IMR-90 (cell line): ENCODE results near the gene IFNAR2. TPM values are rescaled to one million over a fixed set of nuclear protein-coding genes. Genes with fewer than 3 reads are reported as not detected.

Experiments used
- ATAC-seq: fragments of 200-7000 bp; cut with Tn5 transposase; 2 replicates; pipeline ENCODE4 v1.9.1; 2020; ENCODE audit warnings: low read depth, mild to moderate bottlenecking, moderate library complexity
- BruUV-seq: library from RNA; stranded (reverse); fragments of 400-500 nt; replicated peaks from 2 replicates; lab custom pipeline; 2021; lab: Mats Ljungman, UMichigan
- CTCF ChIA-PET: fragments of 300-600 bp; formaldehyde crosslinking; extraction: SDS; loops from one replicate; lab custom pipeline; 2021; ENCODE audit warnings: antibody characterized with exemption; lab: Yijun Ruan, JAX
- POLR2A ChIA-PET: fragments of 300-600 bp; sonication (Branson Sonifier 250); formaldehyde crosslinking; loops from one replicate; lab custom pipeline; 2022; ENCODE audit warnings: antibody characterized with exemption; ENCODE audit not compliant: unreplicated experiment; lab: Charles Lee
- DNase-seq: peaks from one replicate; pipeline ENCODE4 v3.0.0; 2013
- H2AFZ ChIP-seq: replicated peaks from 2 replicates; pipeline ENCODE3; 2013; ENCODE audit warnings: low read length, mild to moderate bottlenecking; ENCODE audit not compliant: poor library complexity
- H2AK5ac ChIP-seq: 2 replicates; pipeline ENCODE4 v1.6.1; 2013; ENCODE audit warnings: low read depth, low read length, inconsistent platforms
- H2AK9ac ChIP-seq: replicated peaks from 2 replicates; pipeline ENCODE3; 2013; ENCODE audit warnings: mild to moderate bottlenecking, low read depth, low read length, moderate library complexity; ENCODE audit not compliant: poor library complexity
- H2BK120ac ChIP-seq: 2 replicates; pipeline ENCODE4 v1.6.1; 2013; ENCODE audit warnings: low read depth, low read length, inconsistent platforms
- H2BK15ac ChIP-seq: 3 replicates; pipeline ENCODE4 v1.6.1; 2013; ENCODE audit warnings: low read depth, low read length, inconsistent platforms
- H2BK20ac ChIP-seq: 2 replicates; pipeline ENCODE4 v1.6.1; 2013; ENCODE audit warnings: low read depth, mild to moderate bottlenecking, inconsistent platforms, low read length, moderate library complexity
- H2BK5ac ChIP-seq: 2 replicates; pipeline ENCODE4 v1.6.1; 2013; ENCODE audit warnings: mild to moderate bottlenecking, low read depth, low read length, inconsistent platforms; ENCODE audit not compliant: poor library complexity, severe bottlenecking
- H3K14ac ChIP-seq: replicated peaks from 2 replicates; pipeline ENCODE4 v1.6.1; 2013; ENCODE audit warnings: low read depth, low read length, inconsistent platforms
- H3K18ac ChIP-seq: 2 replicates; pipeline ENCODE4 v1.6.1; 2013; ENCODE audit warnings: low read depth, low read length, control low read depth
- H3K23ac ChIP-seq: 2 replicates; pipeline ENCODE4 v1.6.1; 2013; ENCODE audit warnings: low read depth, low read length, inconsistent platforms
- H3K27ac ChIP-seq: 2 replicates; pipeline ENCODE4 v1.5.1; 2013; ENCODE audit warnings: mild to moderate bottlenecking, control low read depth, low read length; ENCODE audit not compliant: insufficient read depth
- H3K27me3 ChIP-seq: 2 replicates; pipeline ENCODE4 v1.6.1; 2013; ENCODE audit warnings: low read length; ENCODE audit not compliant: control insufficient read depth, insufficient read depth
- H3K36me3 ChIP-seq: 2 replicates; pipeline ENCODE4 v1.6.1; 2013; ENCODE audit warnings: low read length, mixed read lengths; ENCODE audit not compliant: control insufficient read depth, insufficient read depth
- H3K4ac ChIP-seq: 2 replicates; pipeline ENCODE4 v1.6.1; 2013; ENCODE audit warnings: low read depth, low read length, inconsistent platforms
- H3K4me1 ChIP-seq: 2 replicates; pipeline ENCODE4 v1.6.1; 2013; ENCODE audit warnings: low read length, mixed read lengths; ENCODE audit not compliant: control insufficient read depth, insufficient read depth
- H3K4me2 ChIP-seq: 2 replicates; pipeline ENCODE4 v1.6.1; 2013; ENCODE audit warnings: low read depth, mild to moderate bottlenecking, control low read depth, low read length, moderate library complexity
- H3K4me3 ChIP-seq: 2 replicates; pipeline ENCODE4 v1.5.1; 2013; ENCODE audit warnings: low read depth, mild to moderate bottlenecking, control low read depth, low read length, moderate library complexity; ENCODE audit not compliant: insufficient read depth
- H3K56ac ChIP-seq: 2 replicates; pipeline ENCODE4 v1.6.1; 2013; ENCODE audit warnings: low read length, inconsistent platforms; ENCODE audit not compliant: insufficient read depth; ENCODE audit errors: extremely low read depth
- H3K79me1 ChIP-seq, 2 experiments: 2 replicates each; pipeline ENCODE4 v1.6.1; 2013; ENCODE audit warnings: low read length in 2 of 2, inconsistent platforms in 1 of 2, low read depth in 1 of 2
- H3K9ac ChIP-seq: 2 replicates; pipeline ENCODE4 v1.6.1; 2013; ENCODE audit warnings: low read depth, low read length, control low read depth
- H3K9me1 ChIP-seq: 2 replicates; pipeline ENCODE4 v1.6.1; 2013; ENCODE audit warnings: low read length, inconsistent platforms; ENCODE audit not compliant: insufficient read depth
- H3K9me3 ChIP-seq: 2 replicates; pipeline ENCODE4 v1.6.1; 2013; ENCODE audit warnings: low read length; ENCODE audit not compliant: control insufficient read depth, insufficient read depth
- H4K20me1 ChIP-seq: 2 replicates; pipeline ENCODE4 v1.6.1; 2013; ENCODE audit warnings: low read length, inconsistent platforms; ENCODE audit not compliant: insufficient read depth
- H4K5ac ChIP-seq: 2 replicates; pipeline ENCODE4 v1.6.1; 2013; ENCODE audit warnings: mild to moderate bottlenecking, low read depth, low read length, control low read depth
- H4K8ac ChIP-seq, 2 experiments: 2 replicates each; pipeline ENCODE4 v1.6.1; 2013; ENCODE audit warnings: low read depth in 2 of 2, low read length in 2 of 2, control low read depth in 1 of 2, inconsistent platforms in 1 of 2
- H4K91ac ChIP-seq: 2 replicates; pipeline ENCODE4 v1.6.1; 2013; ENCODE audit warnings: low read depth, low read length, inconsistent platforms; ENCODE audit not compliant: insufficient read depth
- BHLHE40 ChIP-seq: fragments of 150-350 bp; IDR thresholded peaks from 2 replicates; pipeline ENCODE4 v1.6.1; 2016; ENCODE audit warnings: mild to moderate bottlenecking, low read depth, low read length
- FOS ChIP-seq: fragments of 150-350 bp; IDR thresholded peaks from 2 replicates; pipeline ENCODE4 v1.6.1; 2016; ENCODE audit warnings: low read depth, low read length
- MAZ ChIP-seq: IDR thresholded peaks from 2 replicates; pipeline ENCODE4 v1.6.1; 2012; ENCODE audit warnings: low read depth, mild to moderate bottlenecking, low read length, improper control_type of control experiment, moderate library complexity, borderline replicate concordance
- WGBS, 2 experiments: methylation state at CpG; one replicate each; pipeline versions ENCODE4 v1.1.5 to v1.1.7; 2013; ENCODE audit warnings: missing lambda C conversion rate in 2 of 2; ENCODE audit not compliant: insufficient read length in 1 of 2; ENCODE audit errors: extremely low coverage in 2 of 2; 5-methylcytosine and 5-hydroxymethylcytosine counted together
- dilution Hi-C: fragments of 300-500 bp; cut with HindIII; formaldehyde crosslinking; loops from one replicate; pipeline ENCODE4 v1.14.3; 2018; ENCODE audit warnings: low sequenced_read_pairs; ENCODE audit not compliant: unreplicated experiment
- in situ Hi-C: fragments of 300-500 bp; cut with MboI; formaldehyde crosslinking; loops from 3 replicates; pipeline ENCODE4 v1.14.3; 2019; ENCODE audit warnings: low sequenced_read_pairs, inconsistent platforms, mixed read lengths
- intact Hi-C: fragments of 100-400 bp; cut with micrococcal nuclease; formaldehyde crosslinking; loops from 2 replicates; pipeline ENCODE4 v1.10.0; 2022
- polyA plus RNA-seq, 3 experiments: library from polyadenylated mRNA; depleted of rRNA; stranded (reverse); fragments of >200 nt; gene quantifications; 2 replicates each; pipeline ENCODE4 v1.2.3, GENCODE V29; 2012; ENCODE audit warnings: low replicate concordance in 1 of 3
- total RNA-seq: library from RNA; depleted of rRNA; stranded (reverse); fragments of >200 nt; gene quantifications from 2 replicates; pipeline ENCODE4 v1.2.3, GENCODE V29; 2012
- TF ChIP-seq, protein P1 (sequence below): fragments of 150-350 bp; IDR thresholded peaks from 2 replicates; pipeline ENCODE4 v1.6.1; 2016; ENCODE audit warnings: low read depth, mild to moderate bottlenecking, low read length, moderate library complexity, borderline replicate concordance

IFNAR2 gene
- total and polyA plus RNA-seq, 2 of the 4 experiments (the other 2 are of a cell fraction) = 6.3 to 13.9 TPM

DNA sequence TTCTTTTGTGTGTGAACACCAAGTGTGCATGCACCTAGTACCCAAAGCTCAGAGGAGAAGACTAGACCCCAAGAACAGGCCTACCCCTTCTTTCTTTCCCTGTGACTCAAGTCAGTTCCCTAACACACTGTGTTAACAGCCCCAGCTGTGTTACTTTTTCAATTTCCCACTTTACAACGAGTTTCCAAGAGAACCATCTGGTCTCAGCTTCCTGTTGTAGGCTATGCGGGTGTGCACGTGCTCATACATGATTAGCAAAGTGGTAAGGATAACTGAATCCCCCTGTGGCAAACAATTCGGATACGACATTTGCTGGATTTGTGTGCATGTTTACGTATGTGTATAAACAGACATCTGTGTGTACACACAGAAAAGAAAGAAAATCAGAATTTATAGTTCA lies 17.9 kb downstream of the IFNAR2 start:
- Histone ChIP-seq H3K36me3 (peaks cover 41% of the 10 kb centered on the region), H3K4me2 (no peak overlapping the region), H3K23ac (no peak overlapping the region), H2BK20ac (no peak overlapping the region), H3K14ac (no peak overlapping the region), H2AFZ (no peak overlapping the region), H4K91ac (no peak overlapping the region), H4K8ac (no peak overlapping the region), H2BK120ac (no peak overlapping the region), H2BK5ac (no peak overlapping the region), H3K9me1 (0 out of 2 replicates have a peak, but pooled peaks cover 4% of the 10 kb centered on the region), H3K27me3 (no peaks in the 10 kb centered on the region), H4K20me1 (no peaks in the 10 kb centered on the region), H3K79me1 (no peaks in the 10 kb centered on the region; a peak in 2 of 4 replicates), H3K9ac (no peak overlapping the region), H2BK15ac (no peak overlapping the region), H3K56ac (no peak overlapping the region), H3K9me3 (no peaks in the 10 kb centered on the region), H3K4ac (no peak overlapping the region), H4K5ac (no peak overlapping the region), H3K18ac (no peak overlapping the region), H3K4me3 (no peak overlapping the region), H3K27ac (no peak overlapping the region), H2AK5ac (no peak overlapping the region), H3K4me1 (no peaks in the 10 kb centered on the region), H2AK9ac (no peak overlapping the region)
- intact Hi-C loops = no loop called here
- no peak for ATAC-seq
- TF ChIP-seq, protein P1, sequence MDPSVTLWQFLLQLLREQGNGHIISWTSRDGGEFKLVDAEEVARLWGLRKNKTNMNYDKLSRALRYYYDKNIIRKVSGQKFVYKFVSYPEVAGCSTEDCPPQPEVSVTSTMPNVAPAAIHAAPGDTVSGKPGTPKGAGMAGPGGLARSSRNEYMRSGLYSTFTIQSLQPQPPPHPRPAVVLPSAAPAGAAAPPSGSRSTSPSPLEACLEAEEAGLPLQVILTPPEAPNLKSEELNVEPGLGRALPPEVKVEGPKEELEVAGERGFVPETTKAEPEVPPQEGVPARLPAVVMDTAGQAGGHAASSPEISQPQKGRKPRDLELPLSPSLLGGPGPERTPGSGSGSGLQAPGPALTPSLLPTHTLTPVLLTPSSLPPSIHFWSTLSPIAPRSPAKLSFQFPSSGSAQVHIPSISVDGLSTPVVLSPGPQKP = no peak
- TF ChIP-seq FOS (no peak), MAZ (no peak), BHLHE40 (no peak)
- in situ Hi-C loops = no loop called here
- BruUV-seq = no TSS peak
- no peak for DNase-seq
- dilution Hi-C loops = no loop called here
- no CpG with 5 or more reads among the region's 6 CpGs for WGBS, 2 experiments
- ChIA-PET CTCF (no interaction called here), POLR2A (no interaction called here)
